Esophagus muscularis mucosa (tissue), 4 donors: ENCODE results near the gene ST3GAL3.

ENCODE experiments used
- EP300 ChIP-seq: sonication (generic); formaldehyde crosslinking; IDR thresholded peaks from one replicate; pipeline ENCODE4 v1.6.1; 2017; ENCODE audit warnings: antibody characterized with exemption
- POLR2A ChIP-seq: fragments of 450-650 bp; IDR thresholded peaks from one replicate; pipeline ENCODE4 v1.6.1; 2017; ENCODE audit warnings: antibody characterized with exemption, moderate library complexity, mild to moderate bottlenecking, low read depth
- POLR2AphosphoS5 ChIP-seq, 2 donors: sonication (generic); formaldehyde crosslinking; IDR thresholded peaks; one replicate each; pipeline ENCODE4 v1.6.1; 2017; ENCODE audit warnings: antibody characterized with exemption in 2 of 2
- TF ChIP-seq, protein P1 (sequence below), 3 experiments: fragments of 200-600 bp in 2 of 3; fragments of 450-650 bp in 1 of 3; sonication (generic) in 2 of 3; IDR thresholded peaks; one replicate each; pipeline ENCODE4 v1.5.1; 2017 to 2019; ENCODE audit warnings: antibody characterized with exemption in 3 of 3, mild to moderate bottlenecking in 2 of 3, moderate library complexity in 1 of 3

DNA sequence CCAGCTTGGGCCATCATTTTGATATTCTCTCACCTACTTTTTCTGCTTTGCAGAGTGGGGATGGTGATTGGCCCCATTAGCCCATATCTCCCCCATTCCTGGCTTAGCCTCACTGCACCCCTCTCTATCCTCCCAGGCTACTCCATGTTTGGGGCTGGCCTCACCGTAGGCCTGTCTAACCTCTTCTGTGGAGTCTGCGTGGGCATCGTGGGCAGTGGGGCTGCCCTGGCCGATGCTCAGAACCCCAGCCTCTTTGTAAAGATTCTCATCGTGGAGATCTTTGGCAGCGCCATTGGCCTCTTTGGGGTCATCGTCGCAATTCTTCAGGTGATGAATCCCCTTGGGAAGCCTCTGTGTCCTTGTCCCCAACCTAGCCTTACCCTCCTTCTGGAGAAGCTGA, 269.6 kb downstream of the ST3GAL3 start:
- TF ChIP-seq, protein P1, sequence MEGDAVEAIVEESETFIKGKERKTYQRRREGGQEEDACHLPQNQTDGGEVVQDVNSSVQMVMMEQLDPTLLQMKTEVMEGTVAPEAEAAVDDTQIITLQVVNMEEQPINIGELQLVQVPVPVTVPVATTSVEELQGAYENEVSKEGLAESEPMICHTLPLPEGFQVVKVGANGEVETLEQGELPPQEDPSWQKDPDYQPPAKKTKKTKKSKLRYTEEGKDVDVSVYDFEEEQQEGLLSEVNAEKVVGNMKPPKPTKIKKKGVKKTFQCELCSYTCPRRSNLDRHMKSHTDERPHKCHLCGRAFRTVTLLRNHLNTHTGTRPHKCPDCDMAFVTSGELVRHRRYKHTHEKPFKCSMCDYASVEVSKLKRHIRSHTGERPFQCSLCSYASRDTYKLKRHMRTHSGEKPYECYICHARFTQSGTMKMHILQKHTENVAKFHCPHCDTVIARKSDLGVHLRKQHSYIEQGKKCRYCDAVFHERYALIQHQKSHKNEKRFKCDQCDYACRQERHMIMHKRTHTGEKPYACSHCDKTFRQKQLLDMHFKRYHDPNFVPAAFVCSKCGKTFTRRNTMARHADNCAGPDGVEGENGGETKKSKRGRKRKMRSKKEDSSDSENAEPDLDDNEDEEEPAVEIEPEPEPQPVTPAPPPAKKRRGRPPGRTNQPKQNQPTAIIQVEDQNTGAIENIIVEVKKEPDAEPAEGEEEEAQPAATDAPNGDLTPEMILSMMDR (IDR thresholded peaks at IDR 0.05): no peak
- TF ChIP-seq EP300 (no peak), POLR2AphosphoS5 (IDR thresholded peaks at IDR 0.05) (no peak), POLR2A (no peak)
